HCEC 1CT (cell line): ENCODE results near the gene PSD2.
A peak's percentile ranks its signal among the peaks of the same experiment; 100 is the strongest.

Experiments used
- DNase-seq: peaks from one replicate; pipeline ENCODE4 v3.0.0-alpha.2; 2017

PSD2 gene

DNA sequence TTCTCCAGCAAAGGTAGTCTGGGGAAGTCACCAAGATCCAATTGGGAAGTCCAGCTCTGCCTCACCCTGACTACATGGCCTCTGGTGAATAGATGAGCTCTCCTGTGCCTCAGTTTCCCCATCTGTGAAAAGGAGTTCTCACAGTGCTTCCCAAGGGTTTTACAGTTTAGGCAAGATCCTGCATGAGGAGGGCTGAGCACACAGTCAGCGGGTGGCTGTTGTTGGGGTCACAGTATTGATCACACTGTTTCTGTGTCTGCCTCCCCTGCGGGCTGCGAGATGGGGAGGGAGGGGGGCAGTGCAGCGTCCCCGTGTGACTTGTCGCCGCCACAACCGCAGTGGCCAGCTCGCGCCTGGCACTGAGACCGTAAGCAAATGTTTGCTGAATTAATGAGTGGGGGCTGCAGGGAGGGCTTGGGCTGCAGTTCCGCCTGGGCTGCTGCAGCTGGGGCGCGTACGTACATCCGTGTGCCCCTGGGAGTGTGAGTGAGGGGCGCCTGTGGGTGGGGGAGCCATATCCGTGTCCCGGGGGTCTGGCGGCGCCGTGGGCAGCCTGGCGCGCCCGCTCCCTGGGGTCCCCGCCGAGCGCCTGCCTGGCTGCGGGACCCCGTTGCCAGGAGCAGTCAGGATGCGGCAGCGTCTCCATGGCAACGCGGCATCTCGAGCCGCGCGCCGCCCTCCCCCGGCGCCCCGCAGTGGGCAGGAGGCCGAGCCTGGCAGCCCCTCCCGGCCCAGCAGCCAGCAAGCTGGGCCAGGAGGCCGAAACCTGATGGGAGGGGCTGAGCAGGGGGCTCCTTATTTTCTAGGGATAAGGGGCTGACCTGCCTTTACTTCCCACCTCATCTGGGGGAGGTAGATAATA, 31.4 kb upstream of the PSD2 start:
- no peak for DNase-seq

GRCh38 chr5:139764886-139765408, 30.7 kb upstream of the PSD2 start:
- DNase-seq = no peak

DNA sequence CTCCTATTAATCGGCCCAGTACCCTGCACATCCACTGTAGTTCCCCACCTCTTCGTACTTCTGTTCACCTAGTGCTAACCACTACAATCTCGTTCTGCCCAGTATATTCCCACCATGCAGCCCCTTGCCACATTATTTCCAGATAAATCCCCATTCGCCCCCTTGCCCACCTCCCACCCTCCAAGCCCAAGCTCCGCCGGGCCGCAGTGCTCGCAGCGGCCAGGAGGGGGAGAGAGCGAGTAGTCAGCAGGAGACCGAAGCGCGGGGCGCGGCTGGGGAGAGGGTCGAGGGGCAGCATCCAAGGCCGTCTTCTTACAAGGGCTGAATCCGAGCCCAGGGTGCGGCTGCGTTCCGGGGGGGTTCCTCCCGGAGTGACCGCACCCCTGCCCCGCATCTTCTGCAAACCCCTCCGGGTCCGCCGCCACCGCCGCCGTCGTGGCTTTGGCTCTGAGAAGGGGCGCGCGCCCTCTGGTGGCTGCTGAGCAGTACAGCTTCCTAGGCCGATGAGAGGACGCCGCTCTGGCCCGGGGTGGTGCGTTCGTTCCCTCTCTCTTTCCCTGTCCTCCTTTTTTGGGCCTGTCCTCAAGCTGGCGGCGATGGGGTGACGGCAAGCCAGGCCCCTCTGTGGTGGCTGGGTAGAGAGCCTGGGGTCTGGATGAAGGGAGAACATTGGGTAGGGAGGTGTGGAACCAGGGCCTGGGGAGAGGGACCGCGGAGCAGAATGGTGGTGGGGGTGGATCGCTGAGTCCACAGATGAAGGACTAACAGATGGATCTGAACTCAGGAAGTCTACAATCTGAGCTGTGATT, 30.0 kb upstream of the PSD2 start:
- peak; percentile 51 for DNase-seq

- DNase-seq = no peak
Observed at GRCh38 chr5:139767960-139768359, 27.6 kb upstream of the PSD2 start.

- DNase-seq = no peak
Observed at GRCh38 chr5:139768807-139769465, 26.7 kb upstream of the PSD2 start.

DNA sequence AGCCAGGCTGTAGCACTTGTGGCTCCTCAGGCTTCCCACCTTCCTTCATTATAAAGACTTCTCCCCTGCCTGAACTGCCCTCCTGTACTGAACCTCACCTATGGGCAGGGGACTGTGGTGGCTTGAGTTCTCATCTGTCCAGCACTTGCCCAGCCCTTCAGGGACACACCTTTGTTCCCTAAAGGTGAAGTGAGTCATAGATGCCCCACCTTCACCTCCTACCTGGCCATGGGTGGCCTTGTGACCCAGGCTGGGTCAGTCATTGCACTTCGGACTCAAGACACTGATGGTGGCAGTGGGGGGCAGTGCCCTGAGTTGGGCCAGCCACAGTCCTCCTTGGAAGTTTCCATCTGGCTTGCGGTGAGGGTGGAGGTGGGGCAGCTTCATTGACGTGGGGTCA, 26.1 kb upstream of the PSD2 start:
- DNase-seq = no peak

DNA sequence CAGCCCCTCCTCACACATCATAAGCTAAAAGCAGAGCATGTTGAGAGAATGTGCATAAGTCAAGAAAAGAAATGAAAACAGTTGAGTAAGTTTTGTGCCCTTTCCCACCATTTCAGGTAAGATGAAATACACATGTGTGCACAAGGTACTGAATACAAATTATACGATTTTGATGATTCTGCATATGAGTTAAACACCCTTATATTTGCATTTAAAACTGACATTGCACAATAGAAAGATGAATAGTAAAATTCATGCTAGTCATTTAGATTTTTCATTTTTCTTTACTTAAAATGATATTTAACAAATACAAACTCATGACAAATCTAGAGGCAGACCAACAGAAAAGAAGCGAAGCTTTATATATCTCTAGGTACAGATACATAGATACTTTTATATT, 24.9 kb upstream of the PSD2 start:
- no peak for DNase-seq

DNA sequence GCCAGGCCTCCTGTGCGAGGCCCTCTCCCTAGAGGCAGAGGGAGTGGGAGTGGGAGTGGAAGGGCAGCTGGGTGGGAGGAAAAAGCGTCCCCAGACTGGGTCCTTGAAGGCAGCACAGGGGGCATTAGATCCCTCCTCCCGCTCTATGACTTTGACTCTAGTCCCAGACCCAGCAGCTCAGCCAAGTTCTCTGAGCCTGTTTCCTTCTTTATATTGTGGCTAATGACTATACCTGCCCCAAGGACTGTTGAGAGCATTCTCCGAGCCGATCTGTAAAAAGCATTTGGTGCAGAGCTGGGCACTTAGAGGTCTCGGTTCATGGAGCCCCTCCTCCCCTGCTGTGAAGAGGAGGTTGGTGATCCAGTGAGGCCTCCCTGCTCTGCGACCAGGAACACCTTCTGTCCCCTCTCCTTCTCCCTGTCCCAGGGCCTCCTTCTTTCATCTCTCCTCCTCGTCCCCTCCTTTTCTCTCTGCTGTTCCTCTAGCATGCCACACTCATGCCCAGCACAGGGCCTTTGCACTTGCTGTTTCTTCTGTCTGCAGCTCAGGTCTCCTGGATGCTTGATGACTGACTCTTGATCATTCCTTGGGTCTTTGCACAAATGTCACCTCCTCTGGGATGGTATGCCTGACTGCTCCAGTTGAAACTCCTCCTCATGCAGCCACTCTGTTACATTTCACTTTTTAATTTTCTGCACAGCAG, 23.4 kb upstream of the PSD2 start:
- DNase-seq = no peak

DNA sequence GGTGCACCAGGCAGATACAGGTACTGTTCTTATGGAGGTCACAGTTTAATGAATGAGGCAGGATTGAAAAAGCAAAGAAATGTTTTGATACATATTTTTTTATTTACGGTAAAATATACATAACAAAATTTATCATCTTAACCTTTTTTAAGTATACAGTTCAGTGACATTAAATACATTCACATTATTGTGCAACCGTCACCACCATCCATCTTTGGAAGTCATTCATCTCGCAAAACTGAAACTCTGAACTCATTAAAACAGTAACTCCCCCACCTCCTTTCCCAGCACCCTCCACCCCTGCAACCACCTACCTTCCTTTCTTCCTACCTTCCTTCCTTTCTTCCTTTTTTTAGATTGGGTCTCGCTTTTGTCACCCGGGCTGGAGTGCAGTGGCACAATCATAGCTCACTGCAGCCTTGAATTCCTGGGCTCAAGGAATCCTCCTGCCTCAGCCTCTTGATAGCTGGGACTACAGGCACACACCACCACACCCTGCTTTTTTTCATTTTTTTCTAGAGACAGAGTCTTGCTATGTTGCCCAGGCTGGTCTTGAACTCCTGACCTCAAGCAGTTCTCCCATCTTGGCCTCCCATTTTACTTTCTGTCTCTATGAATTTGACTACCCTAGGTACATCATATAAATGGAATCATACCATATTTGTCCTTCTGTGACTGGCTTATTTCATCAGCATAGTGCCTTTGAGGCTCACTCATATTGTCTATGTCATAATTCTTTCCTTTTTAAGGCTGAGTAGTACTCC, 22.5 kb upstream of the PSD2 start:
- DNase-seq = no peak

DNA sequence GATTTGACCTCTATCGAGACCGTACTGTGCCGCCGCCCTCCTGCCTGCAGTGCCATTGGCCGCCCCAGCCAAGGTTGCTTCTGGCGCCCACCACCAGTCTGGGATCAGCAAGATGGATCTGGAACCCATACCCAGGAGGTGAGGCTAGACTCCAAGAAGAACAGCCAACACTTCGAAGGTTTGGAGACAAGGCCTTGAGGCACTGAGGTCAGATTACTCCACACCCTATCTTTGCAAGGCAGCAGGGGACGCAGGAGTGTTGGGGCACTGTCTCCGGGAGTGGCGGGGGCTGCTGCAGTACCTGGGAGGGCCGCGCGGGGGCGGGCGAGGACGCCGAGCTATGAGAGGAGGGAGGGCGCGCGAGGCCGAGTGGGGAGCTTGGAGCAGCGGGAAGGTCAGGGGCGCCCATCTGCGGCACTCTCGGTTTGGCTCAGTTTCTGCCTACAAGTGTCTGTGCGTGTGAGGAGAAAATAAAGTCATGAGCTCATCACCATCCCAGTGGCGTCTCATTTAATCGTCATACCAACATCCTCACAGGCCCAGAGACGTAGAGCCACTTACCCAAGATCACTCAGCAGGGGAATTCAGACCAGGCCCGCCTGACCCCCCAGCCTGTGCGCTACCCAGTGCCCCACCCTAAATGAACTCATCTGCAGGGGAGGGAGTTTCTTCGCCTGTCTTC, 20.5 kb upstream of the PSD2 start:
- peak; percentile 44 for DNase-seq

- DNase-seq = no peak
Observed at GRCh38 chr5:139775872-139776271, 19.7 kb upstream of the PSD2 start.

GRCh38 chr5:139776861-139777260, 18.7 kb upstream of the PSD2 start:
- no peak for DNase-seq

DNA sequence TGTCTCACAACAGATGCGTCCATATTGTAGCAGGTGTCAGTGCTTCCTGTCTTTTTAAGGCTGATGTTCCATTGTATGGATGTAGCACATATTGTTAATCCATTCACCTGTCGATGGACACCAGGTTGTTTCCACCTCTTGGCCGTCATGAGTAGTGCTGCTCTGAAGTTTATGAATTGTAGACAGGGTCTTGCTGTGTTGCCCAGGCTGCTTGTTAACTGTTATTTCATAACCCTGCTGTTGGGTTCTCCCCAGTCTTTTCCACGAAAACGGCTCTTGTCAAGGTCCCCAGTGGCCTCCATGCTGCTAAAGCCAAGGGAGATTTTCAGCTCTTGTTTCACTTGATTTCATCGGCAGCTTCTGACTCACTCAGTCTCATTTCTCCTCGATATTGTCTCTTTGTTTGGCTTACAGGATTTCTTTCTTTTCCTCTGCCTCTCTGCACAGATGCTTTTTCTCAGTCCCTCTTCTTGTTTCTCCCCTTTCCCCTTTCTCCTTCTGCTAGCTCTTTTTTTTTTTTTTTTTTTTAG, 12.1 kb upstream of the PSD2 start:
- no peak for DNase-seq

- no peak for DNase-seq
Observed at GRCh38 chr5:139784488-139784887, 11.1 kb upstream of the PSD2 start.

DNA sequence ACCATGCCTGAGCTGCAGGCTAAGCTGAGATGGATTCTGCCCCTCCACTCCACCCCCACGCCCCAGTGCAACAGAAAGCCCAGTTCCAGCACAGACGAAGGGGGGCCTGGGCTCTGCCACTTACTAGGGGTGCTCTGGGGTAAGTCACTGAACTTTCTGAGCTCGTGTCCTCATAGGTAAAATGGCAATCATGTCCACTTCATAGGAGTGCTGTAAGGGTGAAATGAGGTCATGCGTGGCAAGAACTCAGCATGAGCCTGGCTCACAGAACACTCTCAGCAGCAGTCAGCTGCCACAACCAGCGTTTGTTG, 8.4 kb upstream of the PSD2 start:
- DNase-seq = no peak

- DNase-seq = peak; percentile 48
Observed at GRCh38 chr5:139787568-139788293, 7.9 kb upstream of the PSD2 start.

- DNase-seq = no peak
Observed at GRCh38 chr5:139788294-139788910, 7.2 kb upstream of the PSD2 start.

DNA sequence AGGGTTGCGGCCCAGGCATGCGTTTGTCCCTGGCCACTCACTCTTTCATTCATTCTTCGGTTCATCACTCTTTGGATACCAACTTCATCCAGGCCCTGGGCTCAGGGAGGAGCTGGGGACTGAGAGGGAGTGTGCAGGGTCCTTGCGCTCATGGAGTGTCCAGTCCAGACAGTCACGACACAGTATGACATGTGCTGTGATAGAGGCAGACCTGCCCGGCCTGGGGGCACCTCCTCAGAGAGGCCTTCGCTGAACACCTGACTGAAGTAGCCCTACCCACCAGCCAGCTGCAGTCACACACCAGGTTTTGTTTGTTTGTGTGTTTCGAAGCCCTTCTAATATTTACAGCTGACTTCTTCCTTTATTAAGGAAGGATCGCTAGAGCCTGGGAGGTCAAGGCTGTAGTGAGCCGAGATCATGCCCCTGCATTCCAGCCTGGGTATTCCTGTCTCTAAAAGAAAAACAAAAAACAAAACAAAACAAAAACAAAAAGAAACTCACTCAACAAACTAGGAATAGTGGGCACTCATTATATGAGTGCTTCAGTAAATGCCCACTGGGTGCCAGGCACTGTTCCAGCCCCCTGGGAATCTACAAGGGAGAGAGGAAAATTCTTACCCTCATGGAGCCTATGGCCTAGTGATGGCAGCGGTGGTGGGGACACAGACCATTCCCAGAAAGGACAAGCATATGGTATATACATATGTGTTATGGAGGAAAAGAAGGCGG, 6.3 kb upstream of the PSD2 start:
- DNase-seq = no peak

- no peak for DNase-seq
Observed at GRCh38 chr5:139789845-139790189, 5.8 kb upstream of the PSD2 start.

DNA sequence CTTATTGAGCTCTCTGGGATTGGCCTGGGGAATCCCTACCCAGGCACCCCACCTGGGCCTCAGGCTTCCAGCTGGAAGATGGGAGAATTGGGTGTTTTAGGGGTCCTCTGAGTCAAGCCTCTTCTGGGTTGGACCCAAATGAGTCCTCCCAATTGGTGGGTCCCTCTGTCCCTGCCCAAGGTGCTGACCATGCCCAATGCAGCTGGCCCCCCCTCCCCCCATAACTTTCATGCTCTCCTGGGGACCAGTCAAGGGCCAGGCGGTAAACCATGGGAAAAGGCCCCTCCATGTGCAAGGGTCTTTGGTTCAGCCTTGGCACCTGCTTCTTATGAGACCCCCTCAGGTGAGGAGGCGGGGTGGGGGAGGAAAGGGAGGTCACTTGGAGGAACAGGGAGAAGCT, 3.4 kb upstream of the PSD2 start:
- no peak for DNase-seq
